CD1c-positive myeloid dendritic cell (primary cell): Measurements from ENCODE around the gene SSH2.

Source experiments
- DNase-seq: peaks from one replicate; pipeline ENCODE4 v3.0.0-alpha.2; 2016; ENCODE audit errors: extremely low spot score

SSH2 gene

DNA sequence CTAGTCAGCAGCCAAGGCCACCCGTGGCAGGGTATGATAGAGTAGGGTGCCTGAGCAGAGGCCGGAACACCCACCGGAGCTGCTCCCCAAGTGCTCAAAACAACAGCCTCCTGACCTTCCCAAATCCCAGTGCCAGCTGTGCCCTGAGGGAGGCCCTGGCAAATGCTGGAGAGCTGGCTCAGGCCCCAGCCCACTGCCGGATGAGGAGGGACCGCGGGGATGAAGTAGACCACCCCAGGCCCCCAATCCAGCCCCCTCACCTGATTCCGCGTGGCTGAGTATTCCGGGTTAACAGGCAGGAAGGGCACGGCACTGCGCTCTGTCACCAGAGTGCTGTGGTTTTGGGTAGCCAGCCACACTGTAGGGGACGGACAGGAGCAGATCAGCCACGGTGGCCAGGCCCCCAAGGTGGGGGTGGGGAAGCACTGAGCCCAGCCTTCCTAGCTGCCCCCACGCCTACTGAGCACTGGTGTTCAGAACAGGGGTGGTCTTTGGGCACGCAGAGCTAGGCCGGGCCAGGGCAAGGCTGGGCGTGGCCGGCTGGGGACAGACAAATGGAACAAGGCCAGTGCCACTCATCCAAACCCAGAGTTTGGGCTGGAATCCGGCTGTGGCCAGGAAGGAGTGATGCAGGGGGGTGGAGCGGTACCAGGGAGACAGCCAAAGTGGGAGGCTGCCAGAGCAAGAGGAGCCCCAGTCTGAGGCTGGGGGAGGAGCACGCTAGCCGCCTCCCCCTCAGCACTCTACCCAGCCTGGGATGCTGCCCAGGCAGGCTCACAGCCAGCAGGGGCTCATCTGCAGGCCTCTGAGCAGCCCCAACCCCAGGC lies 352.4 kb downstream of the SSH2 start:
- no peak for DNase-seq

DNA sequence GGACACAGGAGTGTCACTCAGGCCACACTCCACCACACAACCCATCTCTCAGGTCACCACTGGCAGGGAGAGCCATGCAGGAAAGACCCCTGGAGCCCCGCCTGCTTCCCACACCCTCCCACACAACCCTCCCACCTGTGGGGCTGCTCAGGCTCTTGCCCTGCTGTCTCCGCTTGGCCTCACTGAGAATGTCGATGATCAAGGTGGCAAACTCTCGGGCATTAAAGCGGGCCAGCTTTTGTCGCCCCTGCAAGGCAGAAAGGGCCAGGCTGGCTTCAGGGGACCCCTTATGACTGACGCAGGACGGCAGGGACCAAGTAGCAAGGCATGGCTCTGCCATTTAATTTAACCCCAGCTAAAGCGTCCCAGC lies 353.0 kb downstream of the SSH2 start:
- DNase-seq: no peak

DNA sequence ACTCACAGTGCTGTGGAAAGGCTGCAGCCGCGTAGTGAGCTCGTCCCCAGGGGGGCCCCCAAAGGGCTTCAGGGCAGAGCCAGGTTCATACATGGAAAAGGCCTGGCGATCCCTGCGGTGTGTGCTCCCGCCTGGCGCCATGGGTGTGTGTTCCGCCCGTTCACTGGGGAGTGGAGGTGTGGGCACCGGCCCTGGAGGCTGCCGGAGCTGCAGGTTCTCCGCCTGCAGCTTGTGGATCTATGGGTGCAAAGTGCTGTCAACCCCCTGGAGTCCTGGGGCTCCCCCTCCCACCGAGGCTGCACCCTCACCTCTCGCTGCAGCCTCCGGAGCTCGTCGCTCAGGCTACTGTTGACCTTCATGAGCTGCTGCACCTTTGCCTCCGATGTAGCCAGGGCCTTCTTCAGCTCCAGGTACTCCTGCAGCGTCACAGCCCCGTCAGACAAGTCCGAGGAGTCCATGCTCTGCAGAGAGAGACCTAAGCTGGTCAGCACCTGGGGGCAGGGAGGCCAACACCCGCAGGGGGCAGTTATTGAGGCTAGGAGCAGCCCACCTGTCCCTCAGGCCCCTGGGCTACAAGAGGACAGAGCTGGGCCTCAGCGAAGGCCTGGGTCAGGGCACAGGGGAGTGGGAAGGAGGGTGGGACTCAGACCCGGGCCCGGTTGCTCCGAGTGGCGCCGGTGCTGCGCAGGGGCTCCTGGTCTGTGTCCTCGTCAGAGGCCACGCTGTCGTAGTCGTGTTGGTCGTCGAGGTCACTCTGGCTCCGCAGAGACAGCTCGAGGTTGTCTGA lies 353.6 kb downstream of the SSH2 start:
- no peak for DNase-seq
